Measurements from ENCODE around the gene LRTM1. TPM values are rescaled to one million over a fixed set of nuclear protein-coding genes. Genes with fewer than 3 reads are reported as not detected.

Gene LRTM1
- total RNA-seq, 2 experiments from 2014 or later, result not detected

DNA sequence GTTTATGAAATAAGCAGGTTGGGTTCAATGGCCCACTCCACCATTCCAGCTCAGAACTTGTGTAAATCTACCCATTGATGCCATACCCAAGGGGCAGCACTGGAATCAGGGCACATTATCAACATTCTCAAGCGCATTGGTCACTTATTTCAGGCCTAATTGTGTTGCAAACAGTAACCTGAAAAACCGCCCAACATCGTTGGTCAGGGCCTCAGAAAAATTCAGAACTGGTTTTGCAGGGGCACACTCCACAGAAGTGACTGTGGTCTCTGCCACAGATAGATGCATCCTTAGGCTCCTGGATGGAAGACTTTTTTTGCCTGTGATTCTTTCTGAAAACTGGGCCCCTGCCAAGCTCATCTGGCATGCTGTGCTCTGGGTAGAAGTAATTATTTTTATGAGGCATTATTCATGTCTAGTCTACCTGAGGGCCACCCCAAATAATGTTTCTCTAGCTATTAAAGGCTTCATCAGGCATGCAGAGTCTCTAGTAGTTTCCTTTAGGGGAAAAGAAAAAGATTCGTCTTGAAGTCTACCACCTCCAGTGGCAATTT lies 21.7 kb upstream of the LRTM1 start:
- Mint-ChIP-seq H3K9me3 (no peaks in the 10 kb centered on the region), H3K4me1 (ENCODE audit: low read depth) (no peaks in the 10 kb centered on the region), H3K36me3 (ENCODE audit: low read depth) (no peaks in the 10 kb centered on the region), H3K27ac (no peak overlapping the region), H3K27me3 (no peaks in the 10 kb centered on the region), H3K4me3 (no peak overlapping the region)
- ChIA-PET POLR2A (no interaction called here), CTCF (no interaction called here)
- no peak for TF ChIP-seq CTCF (IDR thresholded peaks at IDR 0.05)
- intact Hi-C loops (cut with micrococcal nuclease), result no loop called here
- ATAC-seq (no peak), DNase-seq (no peak)

GRCh38 chr3:54941690-54942362 lies 14.0 kb upstream of the LRTM1 start:
- H3K9me3 Mint-ChIP-seq, result no peaks in the 10 kb centered on the region
- TF ChIP-seq CTCF (IDR thresholded peaks at IDR 0.05), result no peak
- no peaks in the 10 kb centered on the region for H3K27me3 Mint-ChIP-seq
- ChIA-PET CTCF (no interaction called here), POLR2A (interaction anchor here (0.7 kb wide), 1 partner anchor 174 kb away, joined by 3 read pairs; no protein-coding TSS in a partner anchor)
- no peaks in the 10 kb centered on the region for H3K36me3 Mint-ChIP-seq (ENCODE audit: low read depth)
- H3K27ac Mint-ChIP-seq, result no peak overlapping the region
- DNase-seq (no peak), ATAC-seq (no peak)
- H3K4me3 Mint-ChIP-seq, result no peak overlapping the region
- intact Hi-C loops (cut with micrococcal nuclease), result no loop called here
- no peaks in the 10 kb centered on the region for H3K4me1 Mint-ChIP-seq (ENCODE audit: low read depth)

GRCh38 chr3:54940971-54941370 lies 13.1 kb upstream of the LRTM1 start:
- CTCF ChIA-PET, result no interaction called here
- Mint-ChIP-seq H3K4me1 (ENCODE audit: low read depth) (no peaks in the 10 kb centered on the region), H3K27ac (no peak overlapping the region), H3K9me3 (no peaks in the 10 kb centered on the region), H3K27me3 (no peaks in the 10 kb centered on the region), H3K4me3 (no peak overlapping the region), H3K36me3 (ENCODE audit: low read depth) (no peaks in the 10 kb centered on the region)
- no peak for TF ChIP-seq CTCF (IDR thresholded peaks at IDR 0.05)
- POLR2A ChIA-PET, result no interaction called here
- intact Hi-C loops (cut with micrococcal nuclease), result no loop called here
- ATAC-seq (no peak), DNase-seq (no peak)

DNA sequence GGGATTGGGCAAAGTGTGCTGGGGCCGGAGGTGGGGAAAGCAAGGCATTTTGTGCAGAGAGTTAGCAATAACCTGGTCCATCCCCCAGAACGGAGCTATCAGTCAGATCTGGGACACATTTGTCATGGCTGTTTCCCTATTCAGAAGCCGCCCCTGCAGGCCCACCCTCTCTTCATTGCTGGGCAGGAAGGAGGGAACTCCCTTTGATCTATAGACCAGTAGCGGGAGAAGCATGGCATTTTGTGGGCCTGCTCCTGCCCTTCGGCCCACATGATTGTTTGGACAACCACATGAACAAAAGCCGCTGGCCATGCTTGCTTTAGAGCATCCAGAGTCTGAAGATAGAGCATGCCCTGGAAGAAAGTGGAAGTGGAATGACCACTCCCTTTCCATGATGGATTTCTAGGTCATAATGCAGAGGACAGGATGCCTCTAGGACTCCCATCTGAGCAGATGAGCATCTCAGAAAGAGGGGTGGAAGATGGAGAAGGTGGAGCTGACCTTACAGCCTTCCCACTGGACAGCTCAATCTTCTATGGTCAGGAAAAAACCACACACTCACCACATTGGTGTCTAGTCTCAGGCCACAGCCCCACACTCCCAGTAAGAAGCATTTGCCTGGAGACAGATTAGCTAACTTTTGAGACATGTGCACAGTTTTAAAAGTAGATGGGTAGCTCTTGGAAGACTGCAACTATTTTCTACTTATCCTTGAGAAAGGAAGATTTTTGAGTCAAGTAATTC lies 11.9 kb upstream of the LRTM1 start:
- ATAC-seq (no peak), DNase-seq (no peak)
- no peaks in the 10 kb centered on the region for H3K4me1 Mint-ChIP-seq (ENCODE audit: low read depth)
- POLR2A ChIA-PET, result no interaction called here
- CTCF ChIA-PET, result no interaction called here
- no peaks in the 10 kb centered on the region for H3K36me3 Mint-ChIP-seq (ENCODE audit: low read depth)
- intact Hi-C loops (cut with micrococcal nuclease), result no loop called here
- no peak overlapping the region for H3K4me3 Mint-ChIP-seq
- no peaks in the 10 kb centered on the region for H3K9me3 Mint-ChIP-seq
- TF ChIP-seq CTCF (IDR thresholded peaks at IDR 0.05), result no peak
- no peaks in the 10 kb centered on the region for H3K27me3 Mint-ChIP-seq
- no peak overlapping the region for H3K27ac Mint-ChIP-seq

- no peak for TF ChIP-seq CTCF (IDR thresholded peaks at IDR 0.05)
- H3K27ac Mint-ChIP-seq, result no peak overlapping the region
- DNase-seq, result no peak
- H3K36me3 Mint-ChIP-seq (ENCODE audit: low read depth), result no peaks in the 10 kb centered on the region
- no peak for ATAC-seq
- intact Hi-C loops (cut with micrococcal nuclease), result no loop called here
- no peaks in the 10 kb centered on the region for H3K27me3 Mint-ChIP-seq
- H3K4me3 Mint-ChIP-seq, result no peak overlapping the region
- H3K4me1 Mint-ChIP-seq (ENCODE audit: low read depth), result no peaks in the 10 kb centered on the region
- H3K9me3 Mint-ChIP-seq, result no peaks in the 10 kb centered on the region
- ChIA-PET POLR2A (no interaction called here), CTCF (no interaction called here)
Observed at GRCh38 chr3:54936561-54936960, 8.7 kb upstream of the LRTM1 start.
